ENCODE data around the gene GMPR2.

DNA sequence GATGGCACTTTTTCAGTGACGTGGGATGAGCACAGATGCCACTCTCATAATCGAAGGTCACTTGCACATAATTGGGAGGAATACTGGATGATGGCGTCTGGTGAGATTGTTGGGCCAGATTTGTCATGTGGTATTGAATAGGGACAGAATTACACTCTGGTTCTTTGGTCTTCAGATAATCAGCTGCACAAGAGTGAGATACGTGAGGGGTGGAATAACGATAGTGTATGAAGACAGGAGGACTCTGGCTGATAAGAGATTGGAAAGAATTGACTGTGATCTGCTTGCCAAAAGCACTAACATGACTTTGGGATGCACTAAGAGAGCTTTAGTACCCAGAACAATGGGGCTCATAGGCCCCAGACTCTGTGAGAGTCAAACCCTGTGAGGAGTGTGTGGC, 45.7 kb downstream of the GMPR2 start:
- TF ChIP-seq, protein P1, sequence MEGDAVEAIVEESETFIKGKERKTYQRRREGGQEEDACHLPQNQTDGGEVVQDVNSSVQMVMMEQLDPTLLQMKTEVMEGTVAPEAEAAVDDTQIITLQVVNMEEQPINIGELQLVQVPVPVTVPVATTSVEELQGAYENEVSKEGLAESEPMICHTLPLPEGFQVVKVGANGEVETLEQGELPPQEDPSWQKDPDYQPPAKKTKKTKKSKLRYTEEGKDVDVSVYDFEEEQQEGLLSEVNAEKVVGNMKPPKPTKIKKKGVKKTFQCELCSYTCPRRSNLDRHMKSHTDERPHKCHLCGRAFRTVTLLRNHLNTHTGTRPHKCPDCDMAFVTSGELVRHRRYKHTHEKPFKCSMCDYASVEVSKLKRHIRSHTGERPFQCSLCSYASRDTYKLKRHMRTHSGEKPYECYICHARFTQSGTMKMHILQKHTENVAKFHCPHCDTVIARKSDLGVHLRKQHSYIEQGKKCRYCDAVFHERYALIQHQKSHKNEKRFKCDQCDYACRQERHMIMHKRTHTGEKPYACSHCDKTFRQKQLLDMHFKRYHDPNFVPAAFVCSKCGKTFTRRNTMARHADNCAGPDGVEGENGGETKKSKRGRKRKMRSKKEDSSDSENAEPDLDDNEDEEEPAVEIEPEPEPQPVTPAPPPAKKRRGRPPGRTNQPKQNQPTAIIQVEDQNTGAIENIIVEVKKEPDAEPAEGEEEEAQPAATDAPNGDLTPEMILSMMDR (conservative IDR thresholded peaks at IDR 0.05; ENCODE audit: low read depth, low read length), result no peak
- TF ChIP-seq EZH2 (IDR thresholded peaks at IDR 0.05; ENCODE audit: low read length, unreplicated experiment) (no peak), EZH2phosphoT487 (IDR thresholded peaks at IDR 0.05; ENCODE audit: borderline replicate concordance, low read length) (no peak)
